ENCODE data around the gene NEK8.

The NEK8 gene

GRCh38 chr17:28740406-28741357 lies 12.1 kb downstream of the NEK8 start:
- DNase-seq (ENCODE audit: low read depth) = no peak
- no peak overlapping the region for H3K4me3 ChIP-seq (ENCODE audit: low read depth, low read length)

GRCh38 chr17:28741358-28742349 lies 13.1 kb downstream of the NEK8 start:
- H3K4me3 ChIP-seq (ENCODE audit: low read depth, low read length) = no peak overlapping the region
- in situ Hi-C loops (cut with HindIII; ENCODE audit: low sequenced_read_pairs) = no loop called here
- TF ChIP-seq, protein P1, sequence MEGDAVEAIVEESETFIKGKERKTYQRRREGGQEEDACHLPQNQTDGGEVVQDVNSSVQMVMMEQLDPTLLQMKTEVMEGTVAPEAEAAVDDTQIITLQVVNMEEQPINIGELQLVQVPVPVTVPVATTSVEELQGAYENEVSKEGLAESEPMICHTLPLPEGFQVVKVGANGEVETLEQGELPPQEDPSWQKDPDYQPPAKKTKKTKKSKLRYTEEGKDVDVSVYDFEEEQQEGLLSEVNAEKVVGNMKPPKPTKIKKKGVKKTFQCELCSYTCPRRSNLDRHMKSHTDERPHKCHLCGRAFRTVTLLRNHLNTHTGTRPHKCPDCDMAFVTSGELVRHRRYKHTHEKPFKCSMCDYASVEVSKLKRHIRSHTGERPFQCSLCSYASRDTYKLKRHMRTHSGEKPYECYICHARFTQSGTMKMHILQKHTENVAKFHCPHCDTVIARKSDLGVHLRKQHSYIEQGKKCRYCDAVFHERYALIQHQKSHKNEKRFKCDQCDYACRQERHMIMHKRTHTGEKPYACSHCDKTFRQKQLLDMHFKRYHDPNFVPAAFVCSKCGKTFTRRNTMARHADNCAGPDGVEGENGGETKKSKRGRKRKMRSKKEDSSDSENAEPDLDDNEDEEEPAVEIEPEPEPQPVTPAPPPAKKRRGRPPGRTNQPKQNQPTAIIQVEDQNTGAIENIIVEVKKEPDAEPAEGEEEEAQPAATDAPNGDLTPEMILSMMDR (IDR thresholded peaks at IDR 0.05; ENCODE audit: low read depth, low read length, missing control alignments) = no peak
- DNase-seq (ENCODE audit: low read depth) = no peak

More at GRCh38 chr17:28740406-28741357, 12.1 kb downstream of the NEK8 start:
- TF ChIP-seq, protein P1 (IDR thresholded peaks at IDR 0.05; ENCODE audit: low read depth, low read length, missing control alignments) = no peak
- in situ Hi-C loops (cut with HindIII; ENCODE audit: low sequenced_read_pairs) = no loop called here

- in situ Hi-C loops (cut with HindIII; ENCODE audit: low sequenced_read_pairs) = no loop called here
- peak within 1 kb of the TSS; percentile 65 for H3K4me3 ChIP-seq (ENCODE audit: low read depth, low read length)
- TF ChIP-seq, protein P1 (IDR thresholded peaks at IDR 0.05; ENCODE audit: low read depth, low read length, missing control alignments) = no peak
Measured at GRCh38 chr17:28743243-28744103, 14.9 kb downstream of the NEK8 start, which contains the start of gene TRAF4. TRAF4 (plus strand) TSS chr17:28744011; CDS start chr17:28744113, 102 bp downstream.

GRCh38 chr17:28744104-28744971 lies 15.8 kb downstream of the NEK8 start:
- TF ChIP-seq, protein P1 (IDR thresholded peaks at IDR 0.05; ENCODE audit: low read depth, low read length, missing control alignments) = no peak
- peak overlapping the region; percentile 65 for H3K4me3 ChIP-seq (ENCODE audit: low read depth, low read length)
- in situ Hi-C loops (cut with HindIII; ENCODE audit: low sequenced_read_pairs) = no loop called here
- no peak for DNase-seq (ENCODE audit: low read depth)

More at GRCh38 chr17:28743243-28744103, 14.9 kb downstream of the NEK8 start, which contains the start of gene TRAF4:
- DNase-seq (ENCODE audit: low read depth) = peak; percentile 70

GRCh38 chr17:28744972-28745785 lies 16.6 kb downstream of the NEK8 start:
- DNase-seq (ENCODE audit: low read depth) = no peak
- H3K4me3 ChIP-seq (ENCODE audit: low read depth, low read length) = peak overlapping the region; percentile 65
- TF ChIP-seq, protein P1 (IDR thresholded peaks at IDR 0.05; ENCODE audit: low read depth, low read length, missing control alignments) = no peak
- in situ Hi-C loops (cut with HindIII; ENCODE audit: low sequenced_read_pairs) = loop anchor here (5.0 kb wide), 1 partner anchor 42 kb away; no protein-coding TSS in a partner anchor
